DND-41 (cell line): ENCODE data around the gene TTC28.

ENCODE experiments used
- ATAC-seq: fragments of 200-7000 bp; cut with Tn5 transposase; 3 replicates; pipeline ENCODE4 v1.9.1; 2021; ENCODE audit warnings: low read depth; ENCODE audit not compliant: insufficient read depth
- DNase-seq: peaks from one replicate; pipeline ENCODE4 v3.0.0-alpha.2; 2020
- H2AFZ ChIP-seq: 2 replicates; pipeline ENCODE4 v1.6.0; 2012; ENCODE audit warnings: low read depth, low read length
- H3K27ac ChIP-seq: 2 replicates; pipeline ENCODE4 v1.5.1; 2012; ENCODE audit warnings: low read length, inconsistent platforms
- H3K27me3 ChIP-seq: fragments of 200-600 bp; sonication (generic); 2 replicates; pipeline ENCODE4 v1.6.0; 2012; ENCODE audit warnings: low read length, mild to moderate bottlenecking, inconsistent platforms; ENCODE audit not compliant: insufficient read depth, poor library complexity
- H3K36me3 ChIP-seq: 2 replicates; pipeline ENCODE4 v1.5.1; 2012; ENCODE audit warnings: low read length, inconsistent platforms; ENCODE audit not compliant: insufficient read depth
- H3K4me1 ChIP-seq: 2 replicates; pipeline ENCODE4 v1.5.1; 2012; ENCODE audit warnings: mild to moderate bottlenecking, low read length; ENCODE audit not compliant: insufficient read depth
- H3K4me2 ChIP-seq: 2 replicates; pipeline ENCODE4 v1.6.0; 2012; ENCODE audit warnings: mild to moderate bottlenecking, moderate library complexity, low read length, inconsistent platforms; ENCODE audit not compliant: insufficient read depth
- H3K4me3 ChIP-seq, 2 experiments: fragments of 200-600 bp in 1 of 2; shearing (Covaris generic) in 1 of 2; 2 replicates each; pipeline ENCODE4 v1.5.1; 2012 to 2016; ENCODE audit warnings: inconsistent platforms in 2 of 2, low read length in 2 of 2, mild to moderate bottlenecking in 2 of 2, low read depth in 1 of 2, moderate library complexity in 1 of 2
- H3K79me2 ChIP-seq: 2 replicates; pipeline ENCODE4 v1.6.0; 2012; ENCODE audit warnings: low read length, inconsistent platforms; ENCODE audit not compliant: insufficient read depth
- H3K9ac ChIP-seq: 2 replicates; pipeline ENCODE4 v1.6.0; 2012; ENCODE audit warnings: low read depth, mild to moderate bottlenecking, inconsistent platforms, low read length, moderate library complexity
- H3K9me3 ChIP-seq: 2 replicates; pipeline ENCODE4 v1.5.1; 2012; ENCODE audit warnings: low read length, moderate library complexity, mild to moderate bottlenecking, inconsistent platforms; ENCODE audit not compliant: insufficient read depth, severe bottlenecking
- H4K20me1 ChIP-seq: 2 replicates; pipeline ENCODE4 v1.6.0; 2012; ENCODE audit warnings: low read length; ENCODE audit not compliant: insufficient read depth
- EZH2 ChIP-seq: IDR thresholded peaks from 3 replicates; pipeline ENCODE4 v1.6.1; 2012; ENCODE audit warnings: borderline replicate concordance, low read depth, mild to moderate bottlenecking, moderate library complexity, low read length, inconsistent platforms; ENCODE audit not compliant: severe bottlenecking
- TF ChIP-seq, protein P1 (sequence below): IDR thresholded peaks from 2 replicates; pipeline ENCODE4 v1.5.1; 2012; ENCODE audit warnings: borderline replicate concordance, low read length, moderate library complexity, mild to moderate bottlenecking; ENCODE audit not compliant: poor library complexity, severe bottlenecking; ENCODE audit errors: extremely low read depth

TTC28 gene

DNA sequence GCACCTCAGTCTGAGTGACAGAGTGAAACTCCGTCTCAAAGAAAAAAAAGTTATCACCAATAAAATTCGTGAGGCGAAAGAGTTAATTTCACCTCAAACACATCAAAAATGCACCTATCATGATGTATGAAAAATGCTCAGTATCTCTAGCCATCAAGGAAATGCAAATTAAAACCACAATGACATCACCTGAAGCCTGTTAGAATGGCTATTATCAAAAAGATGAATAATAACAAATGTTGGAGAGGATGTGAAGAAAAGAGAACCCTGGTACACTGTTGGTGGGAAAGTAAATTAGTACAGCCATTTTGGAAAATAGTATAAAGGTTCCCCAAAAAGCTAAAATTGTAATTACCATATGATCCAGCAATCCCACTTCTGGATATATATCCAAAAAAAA, 38.4 kb upstream of the TTC28 start:
- Histone ChIP-seq H3K9ac (no peak overlapping the region), H3K4me2 (no peak overlapping the region), H3K4me3 (no peak overlapping the region), H3K4me1 (no peaks in the 10 kb centered on the region), H3K27me3 (no peaks in the 10 kb centered on the region), H2AFZ (no peak overlapping the region), H3K79me2 (no peaks in the 10 kb centered on the region), H4K20me1 (peaks cover 4% of the 10 kb centered on the region; the same call in 1 of the 2 replicates), H3K9me3 (no peaks in the 10 kb centered on the region), H3K27ac (no peak overlapping the region), H3K36me3 (peaks cover 69% of the 10 kb centered on the region)
- ATAC-seq (no peak), DNase-seq (no peak)
- TF ChIP-seq EZH2: no peak
- TF ChIP-seq, protein P1, sequence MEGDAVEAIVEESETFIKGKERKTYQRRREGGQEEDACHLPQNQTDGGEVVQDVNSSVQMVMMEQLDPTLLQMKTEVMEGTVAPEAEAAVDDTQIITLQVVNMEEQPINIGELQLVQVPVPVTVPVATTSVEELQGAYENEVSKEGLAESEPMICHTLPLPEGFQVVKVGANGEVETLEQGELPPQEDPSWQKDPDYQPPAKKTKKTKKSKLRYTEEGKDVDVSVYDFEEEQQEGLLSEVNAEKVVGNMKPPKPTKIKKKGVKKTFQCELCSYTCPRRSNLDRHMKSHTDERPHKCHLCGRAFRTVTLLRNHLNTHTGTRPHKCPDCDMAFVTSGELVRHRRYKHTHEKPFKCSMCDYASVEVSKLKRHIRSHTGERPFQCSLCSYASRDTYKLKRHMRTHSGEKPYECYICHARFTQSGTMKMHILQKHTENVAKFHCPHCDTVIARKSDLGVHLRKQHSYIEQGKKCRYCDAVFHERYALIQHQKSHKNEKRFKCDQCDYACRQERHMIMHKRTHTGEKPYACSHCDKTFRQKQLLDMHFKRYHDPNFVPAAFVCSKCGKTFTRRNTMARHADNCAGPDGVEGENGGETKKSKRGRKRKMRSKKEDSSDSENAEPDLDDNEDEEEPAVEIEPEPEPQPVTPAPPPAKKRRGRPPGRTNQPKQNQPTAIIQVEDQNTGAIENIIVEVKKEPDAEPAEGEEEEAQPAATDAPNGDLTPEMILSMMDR: no peak

DNA sequence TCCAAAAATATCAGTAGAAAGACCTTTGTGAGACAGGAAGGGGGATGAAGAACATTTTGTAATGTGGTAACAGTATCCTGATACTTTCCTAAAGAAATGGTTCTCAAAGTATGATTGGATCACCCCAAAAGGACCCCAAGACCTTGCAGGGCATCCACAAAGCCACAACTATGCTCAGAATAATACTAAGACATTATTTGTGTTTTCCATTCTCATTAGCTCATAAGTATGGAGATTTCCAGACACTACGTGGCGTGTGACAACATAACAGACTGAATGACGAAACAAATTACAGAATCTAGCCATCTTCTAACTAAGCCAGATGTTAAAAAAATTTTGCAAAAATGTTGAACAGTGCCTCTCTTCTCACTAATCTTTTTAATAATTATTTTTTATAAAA, 37.0 kb upstream of the TTC28 start:
- DNase-seq: no peak
- H3K4me1 ChIP-seq: no peaks in the 10 kb centered on the region
- H3K4me2 ChIP-seq: no peak overlapping the region
- H2AFZ ChIP-seq: no peak overlapping the region
- H3K4me3 ChIP-seq: no peak overlapping the region
- H3K9me3 ChIP-seq: no peaks in the 10 kb centered on the region
- H3K27ac ChIP-seq: no peak overlapping the region
- no peaks in the 10 kb centered on the region for H3K27me3 ChIP-seq
- peaks cover 65% of the 10 kb centered on the region for H3K36me3 ChIP-seq
- H3K79me2 ChIP-seq: no peaks in the 10 kb centered on the region
- ATAC-seq: no peak
- H4K20me1 ChIP-seq: peaks cover 4% of the 10 kb centered on the region; the same call in 1 of the 2 replicates
- no peak overlapping the region for H3K9ac ChIP-seq
- TF ChIP-seq EZH2: no peak
- TF ChIP-seq, protein P1: no peak

DNA sequence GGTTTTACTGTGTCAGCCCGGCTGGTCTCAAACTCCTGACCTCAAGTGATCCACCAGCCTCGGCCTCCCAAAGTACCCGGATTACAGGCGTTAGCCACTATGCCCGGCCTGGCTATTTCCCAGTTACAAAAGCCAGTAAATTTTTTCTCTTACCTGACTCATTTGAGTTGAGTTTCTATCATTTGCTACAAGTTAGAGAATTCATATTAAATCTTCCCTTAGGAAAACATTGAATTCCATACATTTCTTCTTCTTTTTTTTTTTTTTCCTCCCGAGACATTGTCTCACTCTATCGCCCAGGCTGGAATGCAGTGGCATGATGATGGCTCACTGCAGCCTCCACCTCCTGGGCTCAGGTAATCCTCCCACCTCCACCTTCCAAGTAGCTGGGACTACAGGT, 36.0 kb upstream of the TTC28 start:
- H3K36me3 ChIP-seq: peaks cover 66% of the 10 kb centered on the region
- H3K4me1 ChIP-seq: no peaks in the 10 kb centered on the region
- DNase-seq (no peak), ATAC-seq (no peak)
- H4K20me1 ChIP-seq: peaks cover 4% of the 10 kb centered on the region; the same call in 1 of the 2 replicates
- no peaks in the 10 kb centered on the region for H3K9me3 ChIP-seq
- H3K27me3 ChIP-seq: no peaks in the 10 kb centered on the region
- H3K79me2 ChIP-seq: no peaks in the 10 kb centered on the region
- H3K4me3 ChIP-seq: no peak overlapping the region
- no peak overlapping the region for H3K27ac ChIP-seq
- H3K9ac ChIP-seq: no peak overlapping the region
- H3K4me2 ChIP-seq: no peak overlapping the region
- H2AFZ ChIP-seq: no peak overlapping the region
- TF ChIP-seq EZH2: no peak
- TF ChIP-seq, protein P1: no peak
